PC-3 (cell line): ENCODE measurements around the gene CPSF4L. TPM values are rescaled to one million over a fixed set of nuclear protein-coding genes. Genes with fewer than 3 reads are reported as not detected.

Experiments used
- ATAC-seq: fragments of 200-7000 bp; cut with Tn5 transposase; 2 replicates; pipeline ENCODE4 v1.9.1; 2020; ENCODE audit warnings: mild to moderate bottlenecking, moderate library complexity
- BruUV-seq: library from RNA; stranded (reverse); fragments of 400-500 nt; replicated peaks from 2 replicates; lab custom pipeline; 2021; lab: Mats Ljungman, UMichigan
- CTCF ChIA-PET: fragments of 300-600 bp; sonication (Branson Sonifier 250); formaldehyde crosslinking; loops from one replicate; lab custom pipeline; 2022; ENCODE audit warnings: antibody characterized with exemption; lab: Charles Lee
- POLR2A ChIA-PET: fragments of 300-600 bp; sonication (Branson Sonifier 250); formaldehyde crosslinking; loops from one replicate; lab custom pipeline; 2022; ENCODE audit warnings: antibody characterized with exemption; ENCODE audit not compliant: unreplicated experiment; lab: Charles Lee
- DNase-seq: peaks from one replicate; pipeline ENCODE4 v3.0.0-alpha.2; 2015
- H2AFZ ChIP-seq: fragments of 300-600 bp; sonication (generic); 2 replicates; pipeline ENCODE4 v1.6.0; 2016; ENCODE audit warnings: antibody characterized with exemption, low read length
- H3F3A ChIP-seq: fragments of 300-600 bp; sonication (generic); one replicate; pipeline ENCODE4 v1.6.0; 2017; ENCODE audit warnings: antibody characterized with exemption, low read length, control low read depth, mild to moderate bottlenecking; ENCODE audit not compliant: unreplicated experiment
- H3K27ac ChIP-seq: fragments of 300-600 bp; sonication (generic); 2 replicates; pipeline ENCODE4 v1.5.1; 2016; ENCODE audit warnings: mild to moderate bottlenecking, low read length
- H3K27me3 ChIP-seq: fragments of 300-600 bp; sonication (generic); 2 replicates; pipeline ENCODE4 v1.6.1; 2016; ENCODE audit warnings: low read length, mixed read lengths
- H3K36me3 ChIP-seq: fragments of 300-600 bp; sonication (generic); 2 replicates; pipeline ENCODE4 v1.6.1; 2016; ENCODE audit warnings: low read depth, mixed run types, low read length, mixed read lengths
- H3K4me1 ChIP-seq: fragments of 300-600 bp; sonication (generic); 2 replicates; pipeline ENCODE4 v1.5.1; 2016; ENCODE audit warnings: low read length; ENCODE audit not compliant: insufficient read depth
- H3K4me2 ChIP-seq: fragments of 300-600 bp; sonication (generic); 2 replicates; pipeline ENCODE4 v1.6.0; 2016; ENCODE audit warnings: low read length
- H3K4me3 ChIP-seq: fragments of 300-600 bp; sonication (generic); 2 replicates; pipeline ENCODE4 v1.5.1; 2016; ENCODE audit warnings: mild to moderate bottlenecking, low read length, mixed read lengths
- H3K79me2 ChIP-seq: fragments of 300-600 bp; sonication (generic); 2 replicates; pipeline ENCODE4 v1.6.1; 2017; ENCODE audit warnings: low read length, mixed read lengths
- H3K9ac ChIP-seq: fragments of 300-600 bp; sonication (generic); 2 replicates; pipeline ENCODE4 v1.6.0; 2016; ENCODE audit warnings: mild to moderate bottlenecking, low read length
- H3K9me2 ChIP-seq: fragments of 300-600 bp; sonication (generic); replicated peaks from 2 replicates; pipeline ENCODE4 v1.6.1; 2016; ENCODE audit warnings: mixed run types, low read length, mixed read lengths
- H3K9me3 ChIP-seq: fragments of 300-600 bp; sonication (generic); 2 replicates; pipeline ENCODE4 v1.6.1; 2016; ENCODE audit warnings: low read length, mixed read lengths
- H4K20me1 ChIP-seq: fragments of 300-600 bp; sonication (generic); 2 replicates; pipeline ENCODE4 v1.6.1; 2016; ENCODE audit warnings: low read length, mixed read lengths
- CTCF ChIP-seq: fragments of 300-600 bp; sonication (generic); conservative IDR thresholded peaks from 2 replicates; pipeline ENCODE4 v1.5.1; 2017; ENCODE audit warnings: antibody characterized with exemption, low read depth, mild to moderate bottlenecking, low read length
- EZH2 ChIP-seq: fragments of 300-600 bp; sonication (generic); IDR thresholded peaks from one replicate; pipeline ENCODE4 v1.6.1; 2017; ENCODE audit warnings: antibody characterized with exemption, mild to moderate bottlenecking, low read length; ENCODE audit not compliant: unreplicated experiment
- EZH2phosphoT487 ChIP-seq: fragments of 300-600 bp; sonication (generic); IDR thresholded peaks from 2 replicates; pipeline ENCODE4 v1.6.1; 2018; ENCODE audit warnings: mild to moderate bottlenecking, antibody characterized with exemption, low read length, borderline replicate concordance
- intact Hi-C: fragments of 100-400 bp; cut with micrococcal nuclease; formaldehyde crosslinking; loops from 2 replicates; pipeline ENCODE4 v1.9.0; 2023
- total RNA-seq: library from RNA; depleted of rRNA; stranded (reverse); fragments of >200 nt; gene quantifications from 2 replicates; pipeline ENCODE4 v1.2.3, GENCODE V29; 2014

CPSF4L gene
- total RNA-seq, 1 experiment from 2014 or later = not detected

- Histone ChIP-seq H3K4me1 (peaks cover 41% of the 10 kb centered on the region), H3K27ac (no peak overlapping the region), H2AFZ (no peak overlapping the region), H3K9ac (no peak overlapping the region), H3K4me3 (no peak overlapping the region), H3K4me2 (no peak overlapping the region), H3K79me2 (peaks cover 97% of the 10 kb centered on the region), H4K20me1 (no peaks in the 10 kb centered on the region; the same call in 1 of the 2 replicates), H3K36me3 (0 out of 2 replicates have a peak, but pooled peaks cover 7% of the 10 kb centered on the region), H3K27me3 (no peaks in the 10 kb centered on the region), H3K9me2 (no peaks in the 10 kb centered on the region), H3K9me3 (no peaks in the 10 kb centered on the region), H3F3A (no peaks in the 10 kb centered on the region)
- BruUV-seq = no TSS peak
- POLR2A ChIA-PET = no interaction called here
- CTCF ChIA-PET = interaction anchor here (0.7 kb wide), 1 partner anchor 715 kb away, joined by 4 read pairs; no protein-coding TSS in a partner anchor
- intact Hi-C loops = loop anchor here (10.0 kb wide), 1 partner anchor 903 kb away; the partner anchor contains the start of gene RPL38
- DNase-seq (no peak), ATAC-seq (no peak)
- TF ChIP-seq EZH2 (no peak), CTCF (no peak), EZH2phosphoT487 (no peak)
Measured at GRCh38 chr17:73302189-73302588, 40.5 kb upstream of the CPSF4L start.

GRCh38 chr17:73301369-73301768, 39.7 kb upstream of the CPSF4L start:
- TF ChIP-seq EZH2phosphoT487 (no peak), CTCF (no peak), EZH2 (no peak)
- Histone ChIP-seq H3K27me3 (no peaks in the 10 kb centered on the region), H4K20me1 (no peaks in the 10 kb centered on the region), H3K4me3 (no peak overlapping the region), H2AFZ (no peak overlapping the region), H3K36me3 (no peaks in the 10 kb centered on the region), H3K27ac (no peak overlapping the region), H3K4me2 (no peak overlapping the region), H3K9me2 (no peaks in the 10 kb centered on the region), H3K4me1 (peaks cover 33% of the 10 kb centered on the region), H3K9me3 (no peaks in the 10 kb centered on the region), H3K9ac (no peak overlapping the region), H3K79me2 (peaks cover 96% of the 10 kb centered on the region), H3F3A (no peaks in the 10 kb centered on the region)
- no TSS peak for BruUV-seq
- intact Hi-C loops = loop anchor here (10.0 kb wide), 1 partner anchor 903 kb away; the partner anchor contains the start of gene RPL38
- DNase-seq = no peak
- ATAC-seq = no peak
- CTCF ChIA-PET = no interaction called here
- POLR2A ChIA-PET = no interaction called here

- Histone ChIP-seq H3K4me1 (peaks cover 23% of the 10 kb centered on the region), H3K9ac (no peak overlapping the region), H2AFZ (no peak overlapping the region), H3K9me2 (no peaks in the 10 kb centered on the region), H3K4me3 (no peak overlapping the region), H3F3A (no peaks in the 10 kb centered on the region), H4K20me1 (no peaks in the 10 kb centered on the region), H3K27ac (no peak overlapping the region), H3K27me3 (no peaks in the 10 kb centered on the region), H3K9me3 (no peaks in the 10 kb centered on the region), H3K36me3 (no peaks in the 10 kb centered on the region), H3K79me2 (peaks cover 96% of the 10 kb centered on the region), H3K4me2 (no peak overlapping the region)
- ATAC-seq = no peak
- ChIA-PET POLR2A (no interaction called here), CTCF (no interaction called here)
- intact Hi-C loops = loop anchor here (10.0 kb wide), 1 partner anchor 904 kb away; the partner anchor contains the start of gene RPL38
- no TSS peak for BruUV-seq
- TF ChIP-seq CTCF (no peak), EZH2 (no peak), EZH2phosphoT487 (no peak)
- no peak for DNase-seq
Measured at GRCh38 chr17:73300392-73300791, 38.7 kb upstream of the CPSF4L start.
